Ishikawa (cell line): ENCODE measurements around the gene STK39.

Experiments used
- CEBPB ChIP-seq: IDR thresholded peaks from 2 replicates; pipeline ENCODE4 v1.6.1; 2012
- CREB1 ChIP-seq: IDR thresholded peaks from 2 replicates; pipeline ENCODE4 v1.6.1; 2012; ENCODE audit warnings: low read depth
- EGR1 ChIP-seq: IDR thresholded peaks from 2 replicates; pipeline ENCODE4 v1.6.1; 2012
- EP300 ChIP-seq: IDR thresholded peaks from 2 replicates; pipeline ENCODE4 v1.6.1; 2012; ENCODE audit warnings: borderline replicate concordance
- FOXM1 ChIP-seq: IDR thresholded peaks from 2 replicates; pipeline ENCODE4 v1.6.1; 2012; ENCODE audit warnings: low read depth, borderline replicate concordance
- NFIC ChIP-seq: IDR thresholded peaks from 2 replicates; pipeline ENCODE4 v1.6.1; 2012
- RAD21 ChIP-seq: IDR thresholded peaks from 2 replicates; pipeline ENCODE4 v1.6.1; 2012; ENCODE audit warnings: low read depth
- TAF1 ChIP-seq: IDR thresholded peaks from 2 replicates; pipeline ENCODE4 v1.6.1; 2012; ENCODE audit warnings: low read depth, mild to moderate bottlenecking
- TCF12 ChIP-seq: IDR thresholded peaks from 2 replicates; pipeline ENCODE4 v1.6.1; 2012; ENCODE audit warnings: low read depth
- TEAD4 ChIP-seq: IDR thresholded peaks from 2 replicates; pipeline ENCODE4 v1.6.1; 2012
- YY1 ChIP-seq: IDR thresholded peaks from 2 replicates; pipeline ENCODE4 v1.6.1; 2012; ENCODE audit warnings: low read depth
- ZBTB7A ChIP-seq: IDR thresholded peaks from 2 replicates; pipeline ENCODE4 v1.6.1; 2012; ENCODE audit warnings: low read depth
- TF ChIP-seq, protein P1 (sequence below): IDR thresholded peaks from 2 replicates; pipeline ENCODE4 v1.6.1; 2012
- TF ChIP-seq, protein P2 (sequence below): IDR thresholded peaks from 2 replicates; pipeline ENCODE4 v1.6.1; 2012
- TF ChIP-seq, protein P3 (sequence below): IDR thresholded peaks from 2 replicates; pipeline ENCODE4 v1.6.1; 2012; ENCODE audit warnings: low read depth, mild to moderate bottlenecking

Gene STK39

DNA sequence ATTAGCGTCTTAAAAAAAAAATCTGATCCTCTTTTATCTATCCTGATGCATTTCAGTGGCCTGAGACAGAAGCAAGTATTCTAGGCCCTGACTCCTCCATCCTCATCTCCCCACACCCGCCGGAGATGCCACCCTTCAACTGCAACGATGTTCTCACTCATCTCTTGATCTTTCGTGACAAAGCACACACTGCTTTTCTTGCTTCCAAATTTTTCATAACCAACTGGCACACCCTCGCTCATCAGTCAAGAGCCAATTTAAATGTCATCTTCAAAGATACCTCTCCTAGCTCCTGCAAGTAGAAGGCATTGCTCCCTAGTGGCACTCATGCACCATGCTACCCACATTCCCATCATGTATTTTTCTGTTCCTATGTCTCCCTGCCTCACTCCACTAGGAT lies 115.0 kb downstream of the STK39 start:
- TF ChIP-seq TAF1 (no peak), TCF12 (no peak), TEAD4 (no peak), NFIC (no peak), EP300 (no peak), ZBTB7A (no peak), CEBPB (no peak), RAD21 (no peak), CREB1 (no peak), YY1 (no peak), FOXM1 (no peak), EGR1 (no peak)
- TF ChIP-seq, protein P1, sequence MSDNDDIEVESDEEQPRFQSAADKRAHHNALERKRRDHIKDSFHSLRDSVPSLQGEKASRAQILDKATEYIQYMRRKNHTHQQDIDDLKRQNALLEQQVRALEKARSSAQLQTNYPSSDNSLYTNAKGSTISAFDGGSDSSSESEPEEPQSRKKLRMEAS = no peak
- TF ChIP-seq, protein P2, sequence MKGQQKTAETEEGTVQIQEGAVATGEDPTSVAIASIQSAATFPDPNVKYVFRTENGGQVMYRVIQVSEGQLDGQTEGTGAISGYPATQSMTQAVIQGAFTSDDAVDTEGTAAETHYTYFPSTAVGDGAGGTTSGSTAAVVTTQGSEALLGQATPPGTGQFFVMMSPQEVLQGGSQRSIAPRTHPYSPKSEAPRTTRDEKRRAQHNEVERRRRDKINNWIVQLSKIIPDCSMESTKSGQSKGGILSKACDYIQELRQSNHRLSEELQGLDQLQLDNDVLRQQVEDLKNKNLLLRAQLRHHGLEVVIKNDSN = no peak
- TF ChIP-seq, protein P3, sequence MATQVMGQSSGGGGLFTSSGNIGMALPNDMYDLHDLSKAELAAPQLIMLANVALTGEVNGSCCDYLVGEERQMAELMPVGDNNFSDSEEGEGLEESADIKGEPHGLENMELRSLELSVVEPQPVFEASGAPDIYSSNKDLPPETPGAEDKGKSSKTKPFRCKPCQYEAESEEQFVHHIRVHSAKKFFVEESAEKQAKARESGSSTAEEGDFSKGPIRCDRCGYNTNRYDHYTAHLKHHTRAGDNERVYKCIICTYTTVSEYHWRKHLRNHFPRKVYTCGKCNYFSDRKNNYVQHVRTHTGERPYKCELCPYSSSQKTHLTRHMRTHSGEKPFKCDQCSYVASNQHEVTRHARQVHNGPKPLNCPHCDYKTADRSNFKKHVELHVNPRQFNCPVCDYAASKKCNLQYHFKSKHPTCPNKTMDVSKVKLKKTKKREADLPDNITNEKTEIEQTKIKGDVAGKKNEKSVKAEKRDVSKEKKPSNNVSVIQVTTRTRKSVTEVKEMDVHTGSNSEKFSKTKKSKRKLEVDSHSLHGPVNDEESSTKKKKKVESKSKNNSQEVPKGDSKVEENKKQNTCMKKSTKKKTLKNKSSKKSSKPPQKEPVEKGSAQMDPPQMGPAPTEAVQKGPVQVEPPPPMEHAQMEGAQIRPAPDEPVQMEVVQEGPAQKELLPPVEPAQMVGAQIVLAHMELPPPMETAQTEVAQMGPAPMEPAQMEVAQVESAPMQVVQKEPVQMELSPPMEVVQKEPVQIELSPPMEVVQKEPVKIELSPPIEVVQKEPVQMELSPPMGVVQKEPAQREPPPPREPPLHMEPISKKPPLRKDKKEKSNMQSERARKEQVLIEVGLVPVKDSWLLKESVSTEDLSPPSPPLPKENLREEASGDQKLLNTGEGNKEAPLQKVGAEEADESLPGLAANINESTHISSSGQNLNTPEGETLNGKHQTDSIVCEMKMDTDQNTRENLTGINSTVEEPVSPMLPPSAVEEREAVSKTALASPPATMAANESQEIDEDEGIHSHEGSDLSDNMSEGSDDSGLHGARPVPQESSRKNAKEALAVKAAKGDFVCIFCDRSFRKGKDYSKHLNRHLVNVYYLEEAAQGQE = no peak

DNA sequence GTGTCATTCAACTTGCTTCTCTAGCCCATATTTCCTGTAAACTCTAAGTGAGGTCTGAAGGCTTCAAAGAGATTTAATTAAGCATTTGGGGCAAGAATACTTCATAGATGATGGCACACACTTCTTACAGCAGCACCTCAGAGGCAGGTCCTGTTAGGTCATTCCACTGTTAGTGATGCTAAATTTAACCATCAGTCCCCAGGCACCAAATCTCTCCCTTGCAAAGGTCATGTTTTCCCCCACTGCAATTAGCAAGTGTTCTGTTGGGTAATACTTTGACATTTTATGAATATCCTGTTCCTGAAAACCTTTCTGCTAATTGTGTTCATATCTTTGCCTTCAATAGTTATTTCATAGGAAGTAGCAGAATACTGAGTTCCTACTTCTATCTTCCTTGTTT lies 117.0 kb downstream of the STK39 start:
- TF ChIP-seq CREB1 (no peak), YY1 (no peak), CEBPB (no peak), TAF1 (no peak), EP300 (no peak), TCF12 (no peak), ZBTB7A (no peak)
- TF ChIP-seq, protein P3 = no peak

DNA sequence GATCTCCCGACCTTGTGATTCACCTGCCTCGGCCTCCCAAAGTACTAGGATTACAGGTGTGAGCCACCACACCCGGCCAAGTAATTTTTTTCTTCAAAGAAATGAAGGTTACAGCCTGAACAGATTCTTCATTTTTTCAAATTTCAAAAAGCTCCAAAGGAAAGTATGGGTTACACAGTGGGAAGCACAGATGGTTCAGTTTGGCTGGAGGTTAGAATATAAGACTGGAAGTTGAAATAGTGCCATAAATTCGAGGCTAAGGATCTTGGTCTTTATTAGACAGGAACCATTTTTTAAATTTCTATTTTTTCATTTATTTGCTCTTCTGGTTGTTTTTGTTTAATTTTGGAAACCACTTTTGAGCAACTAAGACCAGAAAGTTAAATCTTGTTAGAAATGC lies 120.0 kb downstream of the STK39 start:
- TF ChIP-seq TEAD4 (no peak), TAF1 (no peak), NFIC (no peak), CEBPB (no peak), CREB1 (no peak), FOXM1 (no peak), YY1 (no peak), EP300 (no peak), RAD21 (no peak), EGR1 (no peak), ZBTB7A (no peak), TCF12 (no peak)
- TF ChIP-seq, protein P2 = no peak
- TF ChIP-seq, protein P3 = no peak
- TF ChIP-seq, protein P1 = no peak

DNA sequence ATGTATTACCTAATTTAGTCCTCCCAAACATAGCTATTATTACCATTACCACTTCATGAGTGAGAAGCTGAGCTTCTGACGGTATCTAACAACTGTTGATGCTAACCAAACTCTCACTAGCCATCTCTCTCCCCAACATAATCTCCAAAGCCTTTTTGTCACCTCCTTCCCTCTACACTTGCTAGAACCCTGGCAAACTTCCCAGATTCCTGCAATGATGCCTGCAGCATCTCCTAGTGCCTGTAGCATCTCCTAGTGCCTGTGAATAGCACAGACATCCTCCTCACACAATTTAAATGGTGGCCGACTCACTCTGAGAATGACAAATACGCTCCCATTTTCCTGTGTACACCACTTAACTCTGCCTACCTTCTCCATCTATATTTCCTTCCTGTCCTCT lies 126.7 kb downstream of the STK39 start:
- TF ChIP-seq EP300 (no peak), FOXM1 (no peak)

DNA sequence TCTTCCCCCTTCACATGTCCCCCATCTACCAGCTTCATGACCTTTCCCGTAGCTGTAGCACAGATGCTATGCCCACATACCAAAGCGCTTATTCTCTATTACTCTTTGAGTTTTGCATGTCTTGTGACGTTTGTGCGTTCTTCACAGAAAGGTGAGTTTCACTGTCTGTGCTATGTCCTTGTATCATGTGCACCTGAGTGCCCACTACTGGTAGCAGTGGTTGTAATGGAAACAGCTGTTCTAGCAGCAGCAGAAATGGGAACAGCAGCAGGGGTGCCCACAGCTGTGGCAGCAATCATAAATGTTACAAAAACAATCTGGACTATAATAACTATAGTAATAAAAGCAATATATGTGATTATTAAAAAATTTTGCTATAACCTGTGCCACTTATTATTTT lies 127.1 kb downstream of the STK39 start:
- TF ChIP-seq FOXM1 (no peak), TAF1 (no peak), TEAD4 (no peak), TCF12 (no peak), EP300 (no peak), EGR1 (no peak), CEBPB (no peak), YY1 (no peak), NFIC (no peak), CREB1 (no peak), ZBTB7A (no peak)
- TF ChIP-seq, protein P3 = no peak
- TF ChIP-seq, protein P2 = no peak
